Measurements from ENCODE around the gene MAP1LC3B.

MAP1LC3B gene

DNA sequence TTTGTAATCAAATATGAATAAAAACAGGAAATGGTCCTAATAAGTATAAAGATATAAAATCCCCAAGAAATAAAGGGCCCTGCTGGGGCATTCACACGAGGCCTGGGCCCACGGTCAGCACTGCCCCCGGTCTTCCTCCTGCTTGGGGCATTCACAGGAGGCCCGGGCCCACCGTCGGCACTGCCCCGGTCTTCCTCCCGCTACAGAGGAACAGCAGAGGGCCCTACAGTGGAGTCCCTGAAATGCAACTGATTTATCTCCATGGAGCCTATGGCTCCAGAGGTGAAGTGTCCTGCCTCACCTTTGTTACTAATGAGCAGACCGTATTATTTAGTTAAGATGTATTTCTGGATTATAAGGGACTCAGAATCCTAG is 46.5 kb downstream of the MAP1LC3B start:
- H3K4me2 ChIP-seq (ENCODE audit: low read depth, low read length, poor library complexity, severe bottlenecking), result no peak overlapping the region
- H3K36me3 ChIP-seq (ENCODE audit: low read length), result no peaks in the 10 kb centered on the region
- no peaks in the 10 kb centered on the region for H4K20me1 ChIP-seq (ENCODE audit: low read depth, low read length)
- H3K27me3 ChIP-seq (ENCODE audit: low read length), result no peaks in the 10 kb centered on the region
- H3K9ac ChIP-seq (ENCODE audit: low read length), result no peak overlapping the region
- no peak overlapping the region for H2AFZ ChIP-seq (ENCODE audit: low read depth, low read length, severe bottlenecking)
- H3K9me3 ChIP-seq (ENCODE audit: insufficient read depth, low read length), result no peaks in the 10 kb centered on the region
- no peak overlapping the region for H3K4me3 ChIP-seq (ENCODE audit: insufficient read depth, low read length, poor library complexity, severe bottlenecking)
- no peaks in the 10 kb centered on the region for H3F3A ChIP-seq (ENCODE audit: insufficient read depth)
- H3K9me2 ChIP-seq (replicated peaks; ENCODE audit: insufficient read depth, low read length), result no peaks in the 10 kb centered on the region
- no peaks in the 10 kb centered on the region for H3K79me2 ChIP-seq (ENCODE audit: insufficient read depth, low read length)
- TF ChIP-seq EZH2phosphoT487 (conservative IDR thresholded peaks at IDR 0.05; ENCODE audit: low read length), result no peak
- TF ChIP-seq, protein P1, sequence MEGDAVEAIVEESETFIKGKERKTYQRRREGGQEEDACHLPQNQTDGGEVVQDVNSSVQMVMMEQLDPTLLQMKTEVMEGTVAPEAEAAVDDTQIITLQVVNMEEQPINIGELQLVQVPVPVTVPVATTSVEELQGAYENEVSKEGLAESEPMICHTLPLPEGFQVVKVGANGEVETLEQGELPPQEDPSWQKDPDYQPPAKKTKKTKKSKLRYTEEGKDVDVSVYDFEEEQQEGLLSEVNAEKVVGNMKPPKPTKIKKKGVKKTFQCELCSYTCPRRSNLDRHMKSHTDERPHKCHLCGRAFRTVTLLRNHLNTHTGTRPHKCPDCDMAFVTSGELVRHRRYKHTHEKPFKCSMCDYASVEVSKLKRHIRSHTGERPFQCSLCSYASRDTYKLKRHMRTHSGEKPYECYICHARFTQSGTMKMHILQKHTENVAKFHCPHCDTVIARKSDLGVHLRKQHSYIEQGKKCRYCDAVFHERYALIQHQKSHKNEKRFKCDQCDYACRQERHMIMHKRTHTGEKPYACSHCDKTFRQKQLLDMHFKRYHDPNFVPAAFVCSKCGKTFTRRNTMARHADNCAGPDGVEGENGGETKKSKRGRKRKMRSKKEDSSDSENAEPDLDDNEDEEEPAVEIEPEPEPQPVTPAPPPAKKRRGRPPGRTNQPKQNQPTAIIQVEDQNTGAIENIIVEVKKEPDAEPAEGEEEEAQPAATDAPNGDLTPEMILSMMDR (IDR thresholded peaks at IDR 0.05; ENCODE audit: insufficient read depth, low read length, poor library complexity, severe bottlenecking), result no peak
- no peak overlapping the region for H3K27ac ChIP-seq (ENCODE audit: low read depth, low read length)

DNA sequence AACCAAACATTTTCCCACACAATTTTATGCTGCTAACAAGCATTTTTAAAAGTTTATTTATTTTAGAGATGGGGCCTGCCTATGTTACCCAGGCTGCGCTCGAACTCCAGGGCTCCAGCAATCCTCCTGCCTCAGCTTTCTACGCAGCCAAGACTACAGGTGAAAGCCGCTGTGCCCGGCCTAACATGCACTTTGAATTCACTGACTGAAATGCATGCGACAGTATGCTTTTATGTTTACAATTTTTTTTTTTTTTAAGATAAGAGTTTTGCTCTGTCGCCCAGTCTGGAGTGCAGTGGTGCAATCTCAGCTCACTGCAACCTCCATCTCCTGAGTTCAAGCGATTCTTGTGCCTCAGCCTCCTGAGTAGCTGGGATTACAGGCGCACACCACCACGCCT is 47.8 kb downstream of the MAP1LC3B start:
- Histone ChIP-seq H4K20me1 (ENCODE audit: low read depth, low read length) (no peaks in the 10 kb centered on the region), H3K4me3 (ENCODE audit: insufficient read depth, low read length, poor library complexity, severe bottlenecking) (no peak overlapping the region), H3K4me2 (ENCODE audit: low read depth, low read length, poor library complexity, severe bottlenecking) (no peak overlapping the region), H3K79me2 (ENCODE audit: insufficient read depth, low read length) (no peaks in the 10 kb centered on the region), H3K27ac (ENCODE audit: low read depth, low read length) (no peak overlapping the region), H3K9me3 (ENCODE audit: insufficient read depth, low read length) (no peaks in the 10 kb centered on the region), H3K9ac (ENCODE audit: low read length) (no peak overlapping the region), H3K27me3 (ENCODE audit: low read length) (no peaks in the 10 kb centered on the region), H3F3A (ENCODE audit: insufficient read depth) (no peaks in the 10 kb centered on the region), H3K36me3 (ENCODE audit: low read length) (no peaks in the 10 kb centered on the region), H3K9me2 (replicated peaks; ENCODE audit: insufficient read depth, low read length) (no peaks in the 10 kb centered on the region), H2AFZ (ENCODE audit: low read depth, low read length, severe bottlenecking) (no peak overlapping the region)
- no peak for TF ChIP-seq EZH2phosphoT487 (conservative IDR thresholded peaks at IDR 0.05; ENCODE audit: low read length)
- TF ChIP-seq, protein P1 (IDR thresholded peaks at IDR 0.05; ENCODE audit: insufficient read depth, low read length, poor library complexity, severe bottlenecking), result no peak

DNA sequence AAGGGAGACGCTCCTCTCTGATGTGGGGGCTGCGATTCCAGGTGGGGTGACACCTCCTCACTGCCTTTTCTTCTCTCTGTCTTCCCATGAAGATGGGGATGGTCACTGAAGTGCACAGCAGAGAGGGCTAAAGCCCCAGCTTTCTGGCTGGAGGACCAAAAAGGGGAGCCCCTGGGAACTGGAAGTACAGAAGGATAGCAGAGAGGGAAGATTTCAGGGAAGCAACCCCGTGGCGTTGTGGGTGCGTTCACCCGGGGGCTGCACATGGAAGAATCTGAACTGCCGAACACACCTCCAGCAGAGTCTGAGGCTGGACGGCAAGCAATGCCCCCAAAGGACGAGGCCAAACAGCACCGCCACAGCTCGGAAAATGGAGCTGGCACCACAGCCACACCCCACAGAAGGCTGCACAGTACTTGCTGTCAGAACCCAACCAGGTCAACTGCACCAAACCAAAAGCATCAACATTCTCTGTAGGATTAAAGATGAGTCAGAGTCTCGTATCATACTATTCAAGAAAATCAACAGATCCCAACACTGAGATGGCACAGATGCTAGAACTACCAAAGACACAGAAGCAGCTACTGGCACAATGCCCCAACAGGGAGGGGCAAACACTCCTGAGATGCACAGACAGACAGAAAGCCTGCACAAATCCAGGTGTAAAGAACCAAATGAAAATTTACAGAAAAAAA is 49.9 kb downstream of the MAP1LC3B start:
- H3K9me3 ChIP-seq (ENCODE audit: insufficient read depth, low read length), result no peaks in the 10 kb centered on the region
- no peaks in the 10 kb centered on the region for H3K27me3 ChIP-seq (ENCODE audit: low read length)
- H3K9ac ChIP-seq (ENCODE audit: low read length), result no peak overlapping the region
- H3K9me2 ChIP-seq (replicated peaks; ENCODE audit: insufficient read depth, low read length), result no peaks in the 10 kb centered on the region
- no peaks in the 10 kb centered on the region for H3F3A ChIP-seq (ENCODE audit: insufficient read depth)
- H2AFZ ChIP-seq (ENCODE audit: low read depth, low read length, severe bottlenecking), result no peak overlapping the region
- no peak overlapping the region for H3K4me2 ChIP-seq (ENCODE audit: low read depth, low read length, poor library complexity, severe bottlenecking)
- TF ChIP-seq EZH2phosphoT487 (conservative IDR thresholded peaks at IDR 0.05; ENCODE audit: low read length), result no peak
- TF ChIP-seq, protein P1 (IDR thresholded peaks at IDR 0.05; ENCODE audit: insufficient read depth, low read length, poor library complexity, severe bottlenecking), result no peak
- no peak overlapping the region for H3K27ac ChIP-seq (ENCODE audit: low read depth, low read length)
- no peaks in the 10 kb centered on the region for H3K79me2 ChIP-seq (ENCODE audit: insufficient read depth, low read length)
- no peak overlapping the region for H3K4me3 ChIP-seq (ENCODE audit: insufficient read depth, low read length, poor library complexity, severe bottlenecking)
- H3K36me3 ChIP-seq (ENCODE audit: low read length), result no peaks in the 10 kb centered on the region
- H4K20me1 ChIP-seq (ENCODE audit: low read depth, low read length), result no peaks in the 10 kb centered on the region
